Activated CD4-positive, alpha-beta T cell treated with anti-CD3 and anti-CD28 coated beads for 4 hours (primary cell): Measurements from ENCODE around the gene SGMS2.
"Not testable (repeated sequence)": the region's sequence is repeated elsewhere in the genome, so short reads cannot be mapped to it uniquely, and the experiment has no call there.

Source experiments
- DNase-seq, 2 donors: peaks; one replicate each; pipeline ENCODE4 v3.0.0-alpha.2; 2020

Gene SGMS2

GRCh38 chr4:107870916-107871786 is 46.4 kb downstream of the SGMS2 start:
- DNase-seq, result no peak

- no peak for DNase-seq
Measured at GRCh38 chr4:107874024-107874423, 49.3 kb downstream of the SGMS2 start.

- DNase-seq, result no peak
Measured at GRCh38 chr4:107876099-107876498, 51.4 kb downstream of the SGMS2 start.

GRCh38 chr4:107877361-107877760 is 52.6 kb downstream of the SGMS2 start:
- no peak for DNase-seq

GRCh38 chr4:107885865-107886264 is 61.1 kb downstream of the SGMS2 start:
- no peak for DNase-seq

- no peak for DNase-seq
Measured at GRCh38 chr4:107888237-107888636, 63.5 kb downstream of the SGMS2 start.

- DNase-seq, result no peak
Measured at GRCh38 chr4:107890779-107891178, 66.0 kb downstream of the SGMS2 start.

GRCh38 chr4:107891299-107891698 is 66.6 kb downstream of the SGMS2 start:
- DNase-seq, result no peak

GRCh38 chr4:107893171-107894137 is 68.7 kb downstream of the SGMS2 start:
- DNase-seq, result no peak

GRCh38 chr4:107894138-107894603 is 69.4 kb downstream of the SGMS2 start:
- DNase-seq, result no peak

- no peak for DNase-seq
Measured at GRCh38 chr4:107896158-107896645, 71.5 kb downstream of the SGMS2 start.

GRCh38 chr4:107896646-107897045 is 71.9 kb downstream of the SGMS2 start:
- no peak for DNase-seq

- no peak for DNase-seq
Measured at GRCh38 chr4:107897823-107898222, 73.1 kb downstream of the SGMS2 start.

GRCh38 chr4:107900067-107900466 is 75.3 kb downstream of the SGMS2 start:
- no peak for DNase-seq

GRCh38 chr4:107900508-107900907 is 75.8 kb downstream of the SGMS2 start:
- no peak for DNase-seq

- no peak for DNase-seq
Measured at GRCh38 chr4:107901213-107901934, 76.6 kb downstream of the SGMS2 start.

GRCh38 chr4:107902715-107903114 is 78.0 kb downstream of the SGMS2 start:
- DNase-seq, result no peak

GRCh38 chr4:107905082-107905481 is 80.3 kb downstream of the SGMS2 start:
- DNase-seq, result not testable (repeated sequence)

- DNase-seq, result no peak
Measured at GRCh38 chr4:107906458-107907100, 81.8 kb downstream of the SGMS2 start.

GRCh38 chr4:107908377-107908776 is 83.6 kb downstream of the SGMS2 start:
- no peak for DNase-seq

- peak; percentile 17 to 52 for DNase-seq
Measured at GRCh38 chr4:107913283-107913899, 88.7 kb downstream of the SGMS2 start.

- DNase-seq, result no peak
Measured at GRCh38 chr4:107915220-107915619, 90.5 kb downstream of the SGMS2 start.
